GM11168 (cell line): ENCODE data around the gene TNS3.
"Not testable (repeated sequence)": the region's sequence is repeated elsewhere in the genome, so short reads cannot be mapped to it uniquely, and the experiment has no call there.

Experiments used
- in situ Hi-C: fragments of 300-500 bp; cut with MboI; formaldehyde crosslinking; loops from one replicate; pipeline ENCODE4 v1.12.0; 2022; ENCODE audit warnings: low sequenced_read_pairs; ENCODE audit not compliant: unreplicated experiment

Gene TNS3

DNA sequence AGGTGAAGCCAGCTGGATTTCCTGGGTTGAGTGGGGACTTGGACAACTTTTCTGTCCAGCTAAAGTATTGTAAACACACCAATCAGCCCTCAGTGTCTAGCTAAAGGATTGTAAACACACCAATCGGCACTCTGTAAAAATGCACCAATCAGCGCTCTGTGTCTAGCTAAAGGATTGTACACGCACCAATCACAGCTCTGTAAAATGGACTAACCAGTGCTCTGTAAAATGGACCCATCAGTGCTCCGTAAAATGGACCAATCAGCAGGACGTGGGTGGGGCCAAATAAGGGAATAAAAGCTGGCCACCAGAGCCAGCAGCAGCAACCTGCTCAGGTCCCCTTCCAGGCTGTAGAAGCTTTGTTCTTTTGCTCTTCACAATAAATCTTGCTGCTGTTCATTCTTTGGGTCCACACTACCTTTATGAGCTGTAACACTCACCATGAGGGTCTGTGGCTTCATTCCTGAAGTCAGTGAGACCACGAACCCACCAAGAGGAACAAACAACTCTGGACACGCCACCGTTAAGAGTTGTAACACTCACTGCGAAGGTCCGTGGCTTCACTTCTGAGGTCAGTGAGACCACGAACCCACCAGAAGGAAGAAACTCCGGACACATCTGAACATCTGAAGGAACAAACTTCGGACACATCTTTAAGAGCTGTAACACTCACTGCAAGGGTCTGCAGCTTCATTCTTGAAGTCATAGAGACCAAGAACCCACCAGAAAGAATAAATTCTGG lies 21.8 kb upstream of the TNS3 start:
- in situ Hi-C loops, result not testable (repeated sequence)

DNA sequence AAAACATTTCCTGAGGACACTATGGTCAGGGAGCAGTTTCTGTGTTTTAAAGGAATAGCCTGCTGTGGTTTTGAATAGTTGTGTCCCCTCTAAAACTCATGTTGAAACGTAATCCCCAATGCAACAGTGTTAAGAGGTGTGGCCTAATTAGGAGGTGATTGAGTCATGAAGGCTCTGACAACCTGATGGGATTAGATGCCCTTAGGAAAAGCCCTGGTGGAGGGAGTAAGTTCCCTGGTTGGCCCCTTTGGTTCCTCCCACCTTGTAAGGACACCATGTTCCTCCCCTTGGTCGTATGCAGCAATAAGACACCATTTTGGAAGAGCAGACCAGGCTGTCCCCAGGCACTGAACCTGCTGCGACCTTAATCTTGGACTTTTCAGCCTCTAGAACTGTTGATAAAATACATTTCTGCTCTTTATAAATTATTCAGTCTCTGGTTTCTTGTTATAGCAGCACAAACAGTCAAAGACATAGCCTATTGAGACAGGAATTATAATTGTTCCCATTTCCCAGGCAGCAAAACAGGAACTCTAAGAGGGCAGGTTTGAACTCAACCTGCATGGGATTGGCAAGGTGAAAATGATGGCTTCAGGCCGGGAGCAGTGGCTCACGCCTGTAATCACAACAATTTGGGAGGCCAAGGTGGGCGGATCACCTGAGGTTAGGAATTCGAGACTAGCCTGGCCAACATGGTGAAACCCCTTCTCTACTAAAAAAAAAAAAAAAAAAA lies 20.5 kb upstream of the TNS3 start:
- in situ Hi-C loops, result no loop called here

DNA sequence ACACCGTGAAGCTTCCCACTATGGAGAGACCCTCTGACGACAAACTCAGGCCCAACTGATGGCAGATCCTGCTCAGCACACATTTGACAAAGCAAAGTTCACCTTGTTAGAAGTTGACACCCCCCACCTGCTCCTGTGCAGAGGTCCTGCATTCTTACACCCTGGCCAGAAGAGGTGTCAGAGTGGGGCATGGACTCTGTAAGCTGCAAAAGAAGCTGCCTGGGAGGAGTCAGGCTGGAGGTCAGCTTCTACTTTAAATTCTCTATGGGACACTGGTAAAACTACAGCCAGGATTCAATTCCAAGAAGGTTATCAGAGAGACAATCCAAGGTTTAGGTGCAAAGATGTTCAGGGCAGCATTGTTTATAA lies 20.0 kb upstream of the TNS3 start:
- in situ Hi-C loops, result no loop called here

DNA sequence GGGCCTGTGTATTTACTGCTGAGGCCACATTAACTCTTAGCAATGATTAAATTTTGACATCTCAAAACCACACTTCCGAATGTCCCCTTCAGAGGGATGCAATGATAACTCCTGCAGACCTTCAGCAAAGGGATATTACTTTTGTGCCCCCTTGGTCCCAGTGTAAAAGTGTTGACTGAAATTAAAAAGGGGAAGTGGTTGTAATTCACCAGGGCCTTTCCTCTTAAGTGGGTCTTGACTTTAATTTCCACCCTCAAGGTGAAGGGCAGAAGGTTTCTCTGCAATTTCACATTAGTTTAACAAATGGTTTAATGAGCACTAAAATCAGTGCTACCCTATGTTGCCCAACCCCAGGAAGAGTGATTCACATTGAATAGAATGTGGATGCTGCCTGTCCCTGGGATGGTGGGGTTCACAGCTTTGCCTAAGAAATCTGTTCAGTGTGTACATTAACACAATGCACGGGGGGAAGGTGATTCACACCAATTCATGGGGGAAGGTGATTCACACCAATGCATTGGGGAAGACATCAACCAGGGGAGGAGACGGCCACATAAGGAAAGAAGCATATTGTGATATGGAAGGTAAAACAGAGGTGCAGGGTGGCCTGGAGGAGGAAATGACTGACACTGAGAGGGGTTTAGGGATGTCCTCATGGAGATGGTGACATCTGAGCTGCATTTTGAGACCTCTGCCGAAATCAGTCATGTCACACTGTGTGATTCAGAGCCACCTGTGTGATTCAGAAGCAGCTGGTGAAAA lies 19.4 kb upstream of the TNS3 start:
- in situ Hi-C loops, result no loop called here

DNA sequence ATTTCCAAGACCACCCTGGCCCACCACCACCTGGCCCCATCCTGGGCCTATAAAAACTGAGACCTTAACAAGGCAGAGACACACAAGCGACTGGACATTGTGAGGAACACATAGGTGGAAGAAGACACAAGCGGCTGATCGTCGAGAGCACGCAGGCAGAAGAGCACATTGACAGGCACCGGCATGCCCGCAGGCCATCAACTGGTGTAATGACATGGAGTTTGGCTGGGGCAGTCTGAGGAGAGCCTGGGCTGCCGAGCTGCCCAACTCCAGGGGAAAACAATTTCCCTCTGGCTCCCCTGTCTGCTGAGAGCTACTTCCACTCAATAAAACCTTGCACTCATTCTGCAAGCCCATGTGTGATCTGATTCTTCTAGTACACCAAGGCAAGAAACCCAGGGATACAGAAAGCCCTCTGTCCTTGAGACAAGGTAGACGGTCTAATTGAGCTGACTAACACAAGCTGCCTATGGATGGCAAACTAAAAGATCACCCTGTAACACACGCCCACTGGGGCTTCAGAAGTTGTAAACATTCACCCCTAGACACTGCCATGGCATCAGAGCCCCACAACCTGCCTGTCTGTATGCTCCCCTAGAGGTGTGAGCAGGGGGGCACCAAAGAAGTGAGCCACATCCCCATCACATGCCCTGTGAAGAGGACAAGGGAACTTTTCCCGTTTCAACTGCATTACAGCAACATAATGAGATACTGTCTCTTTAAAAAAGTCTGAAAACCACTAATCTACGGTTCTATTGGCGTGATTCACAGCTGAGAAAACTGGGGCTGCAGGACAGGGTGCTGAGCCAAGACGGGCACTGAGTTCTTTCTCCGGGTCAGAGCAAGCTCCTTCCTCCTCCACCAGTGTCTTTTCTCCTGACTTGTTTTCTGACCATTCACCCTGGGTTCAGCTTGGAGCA lies 18.5 kb upstream of the TNS3 start:
- in situ Hi-C loops, result no loop called here

DNA sequence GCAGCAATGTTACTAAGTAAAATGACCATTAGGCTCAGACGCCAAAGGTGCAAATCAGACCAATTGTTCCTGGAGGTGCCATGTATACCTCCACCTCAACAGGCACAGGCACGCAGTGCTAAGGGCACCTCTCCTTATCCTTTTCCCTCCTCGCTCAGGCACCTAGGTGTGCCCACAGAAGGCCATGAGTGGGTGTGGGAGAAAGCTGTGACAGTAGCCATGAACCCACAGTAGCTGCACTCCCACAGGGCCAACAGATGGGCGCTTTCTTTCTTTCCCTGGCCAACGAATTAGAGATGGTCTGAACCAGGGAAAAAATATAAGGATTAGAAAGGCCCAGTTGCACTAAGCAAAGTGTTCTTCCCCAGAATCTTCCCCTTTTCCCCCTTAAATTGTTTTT lies 15.5 kb upstream of the TNS3 start:
- in situ Hi-C loops, result no loop called here

DNA sequence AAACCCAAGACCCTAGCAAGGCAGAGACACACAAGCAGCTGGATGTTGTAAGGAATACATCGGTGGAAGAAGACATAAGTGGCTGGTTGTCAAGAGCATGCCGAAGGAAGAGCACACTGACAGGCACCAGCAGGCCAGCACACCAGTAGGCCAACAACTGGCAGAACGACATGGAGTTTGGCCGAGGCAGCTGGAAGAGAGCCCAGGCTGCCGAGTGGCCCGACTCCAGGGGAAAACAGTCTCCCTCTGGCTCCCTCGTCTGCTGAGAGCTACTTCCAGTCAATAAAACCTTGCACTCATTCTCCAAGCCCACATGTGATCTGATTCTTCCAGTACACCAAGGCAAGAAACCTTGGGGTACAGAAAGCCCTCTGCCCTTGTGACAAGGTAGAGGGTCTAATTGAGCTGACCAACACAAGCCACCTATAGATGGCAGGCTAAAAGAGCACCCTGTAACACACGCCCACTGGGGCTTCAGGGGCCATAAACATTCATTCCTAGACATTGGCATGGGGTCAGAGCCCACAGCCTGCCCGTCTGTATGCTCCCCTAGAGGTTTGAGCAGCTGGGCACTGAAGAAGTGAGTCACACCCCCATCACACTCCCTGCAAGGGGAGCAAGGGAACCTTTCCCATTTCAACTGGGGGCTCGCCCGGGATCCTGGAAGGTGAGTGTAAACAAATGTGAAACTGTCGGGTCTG lies 14.7 kb upstream of the TNS3 start:
- in situ Hi-C loops, result no loop called here

DNA sequence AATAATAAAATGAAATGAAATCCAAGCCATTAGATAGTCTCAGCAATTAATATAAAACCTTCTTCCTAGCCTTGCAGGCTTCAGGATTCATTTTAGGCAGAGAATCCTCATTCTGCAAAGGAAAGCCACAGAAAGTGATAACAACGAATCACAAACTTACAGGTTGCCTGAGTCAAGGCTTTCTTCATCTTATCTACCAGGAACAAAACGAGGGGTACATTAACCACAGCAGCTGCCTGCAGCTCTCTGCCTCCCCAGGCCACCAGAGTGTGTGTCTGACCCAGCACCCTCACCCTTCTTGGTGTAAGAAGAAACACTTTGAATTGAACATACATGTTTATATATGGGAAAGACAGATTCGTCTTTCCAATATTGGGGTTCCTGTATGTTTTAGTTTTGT lies 12.5 kb upstream of the TNS3 start:
- in situ Hi-C loops, result no loop called here

DNA sequence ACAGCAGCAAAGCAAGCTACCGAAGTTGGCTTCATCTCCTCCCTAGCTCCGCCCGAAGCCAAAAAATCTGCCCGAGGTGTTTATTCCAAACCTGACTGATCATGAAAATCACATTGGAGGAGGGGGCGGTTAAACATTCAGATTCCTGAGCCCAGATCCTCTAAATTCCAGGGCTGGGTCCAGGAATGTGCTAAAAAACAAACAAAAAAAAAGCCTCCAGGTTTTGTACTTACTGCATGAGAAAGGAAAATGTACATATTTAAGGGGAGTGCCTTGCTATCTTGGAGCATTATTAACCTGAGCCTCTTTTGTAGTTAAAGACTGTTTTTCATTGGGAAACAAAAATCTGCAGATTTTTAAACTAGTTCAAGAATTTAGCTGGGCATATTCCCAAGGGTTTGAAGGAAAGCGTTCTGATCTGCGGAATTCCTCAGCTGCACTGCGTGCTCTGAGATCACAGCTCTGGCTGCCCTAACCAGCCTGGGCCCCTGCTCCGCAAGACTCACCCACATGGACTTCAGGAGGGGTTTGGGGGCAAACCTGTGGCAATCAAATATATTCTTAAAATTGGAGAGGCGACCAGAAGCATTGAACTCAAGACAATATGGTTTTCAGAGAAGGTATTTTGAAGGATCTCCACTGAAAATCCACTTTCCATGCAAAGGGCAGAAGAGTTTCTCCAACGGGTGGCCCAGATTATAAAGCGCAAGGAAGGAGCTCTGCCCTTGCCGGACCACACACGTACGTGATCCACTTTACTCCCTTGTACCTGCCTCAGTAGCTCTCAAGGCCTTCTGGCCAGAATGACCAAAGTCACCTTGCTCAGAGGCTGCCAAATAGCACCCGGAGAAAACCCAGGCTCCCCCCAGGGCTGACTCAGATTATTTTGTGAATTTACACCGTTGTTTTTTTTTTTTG lies 10.0 kb upstream of the TNS3 start:
- in situ Hi-C loops, result no loop called here

DNA sequence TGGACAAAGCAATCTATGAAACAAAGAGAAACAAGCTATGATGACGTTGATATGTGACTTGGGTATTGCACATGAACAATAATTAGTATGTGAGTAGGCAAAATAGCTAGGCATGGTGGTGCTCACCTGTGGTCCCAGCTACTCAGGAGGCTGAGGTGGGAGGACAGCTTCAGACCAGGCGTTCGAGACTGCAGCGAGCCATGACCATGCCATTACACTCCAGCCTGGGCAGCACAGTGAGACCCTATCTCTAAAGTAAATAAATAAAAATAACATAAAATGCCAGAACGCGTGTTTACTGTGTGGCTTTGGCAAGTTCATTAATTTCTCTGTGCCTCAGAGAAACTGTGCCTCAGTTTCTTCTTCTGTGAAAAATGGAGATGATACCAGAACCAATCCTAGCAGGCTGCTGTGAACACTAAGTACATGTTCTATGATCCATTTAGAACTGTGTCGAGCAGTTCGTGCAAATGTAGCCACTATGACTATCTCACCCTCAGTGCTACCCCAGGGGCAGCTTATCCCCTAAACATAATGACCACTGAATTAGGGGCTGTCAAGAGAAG lies 9.3 kb upstream of the TNS3 start:
- in situ Hi-C loops, result no loop called here

DNA sequence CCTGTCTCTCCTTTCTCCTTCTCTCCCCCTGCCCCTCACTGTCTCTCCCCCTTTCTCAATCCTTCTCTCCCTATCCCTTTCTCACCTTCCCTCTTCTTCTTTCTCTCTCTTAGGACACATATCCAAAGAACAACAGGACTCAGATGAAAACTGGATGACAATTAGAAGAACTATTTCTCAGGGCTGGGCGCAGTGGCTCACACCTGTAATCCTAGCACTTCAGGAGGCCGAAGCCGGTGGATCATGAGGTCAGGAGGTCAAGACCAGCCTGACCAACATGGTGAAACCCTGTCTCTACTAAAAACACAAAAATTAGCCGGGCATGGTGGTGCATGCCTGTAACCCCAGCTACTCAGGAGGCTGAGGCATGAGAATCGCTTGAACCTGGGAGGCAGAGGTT lies 8.3 kb upstream of the TNS3 start:
- in situ Hi-C loops, result not testable (repeated sequence)

DNA sequence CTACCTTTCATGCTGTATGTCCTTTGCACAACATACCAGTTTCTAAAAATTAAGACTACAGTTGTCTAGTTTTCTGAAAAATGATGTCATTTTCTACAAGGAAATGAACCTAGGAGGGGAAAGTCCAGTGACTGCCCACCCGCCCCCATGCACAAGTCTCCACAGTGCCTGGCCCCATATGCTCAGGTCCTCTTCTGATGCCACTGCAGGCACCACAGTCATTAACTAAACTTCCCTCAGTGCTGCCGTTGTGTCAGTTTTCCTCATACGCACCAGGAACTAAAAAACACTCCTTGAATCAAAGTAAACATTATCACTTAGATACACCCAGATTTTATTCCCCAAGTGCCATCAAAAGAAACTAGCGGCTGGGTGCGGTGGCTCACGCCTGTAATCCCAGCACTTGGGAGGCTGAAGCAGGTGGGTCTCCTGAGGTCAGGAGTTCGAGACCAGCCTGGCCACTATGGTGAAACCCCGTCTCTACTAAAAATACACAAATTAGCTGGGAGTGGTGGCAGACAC lies 6.9 kb upstream of the TNS3 start:
- in situ Hi-C loops, result no loop called here

DNA sequence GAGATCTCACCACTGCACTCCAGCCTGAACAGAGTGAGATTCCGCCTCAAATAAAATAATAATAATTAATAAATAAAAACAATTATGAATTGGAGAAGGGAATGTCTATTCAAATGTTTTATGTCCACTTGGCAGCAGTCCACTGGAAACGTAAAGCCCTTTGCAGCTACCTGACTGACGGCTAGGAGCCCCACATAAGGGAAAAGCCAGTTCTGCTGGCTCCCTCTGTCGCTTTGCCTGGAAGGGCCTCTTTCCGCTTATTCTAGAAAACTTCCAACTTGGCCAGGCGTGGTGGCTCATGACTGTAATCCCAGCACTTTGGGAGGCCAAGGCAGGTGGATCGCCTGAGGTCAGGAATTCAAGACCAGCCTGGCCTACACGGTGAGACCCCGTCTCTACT lies 6.1 kb upstream of the TNS3 start:
- in situ Hi-C loops, result no loop called here

DNA sequence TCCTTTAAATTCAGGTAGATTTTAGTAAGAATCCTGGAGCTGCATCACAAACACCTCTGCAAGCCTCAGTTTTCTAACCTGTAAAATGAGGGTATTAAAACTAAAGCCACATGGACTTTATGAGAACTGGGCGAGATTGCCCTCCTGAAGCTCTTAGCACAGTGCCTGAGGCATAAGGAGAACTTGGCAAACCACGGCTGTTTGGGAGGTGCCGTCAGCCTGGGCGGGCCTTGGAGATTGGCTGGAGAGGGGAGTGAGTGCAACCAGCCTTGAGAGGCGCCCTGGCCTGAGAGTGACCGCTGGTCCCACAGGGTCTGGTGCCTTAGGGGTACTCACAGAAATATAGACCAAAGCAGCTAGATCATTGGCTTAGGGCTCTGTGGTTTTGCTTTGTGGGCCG lies 5.4 kb upstream of the TNS3 start:
- in situ Hi-C loops, result no loop called here

DNA sequence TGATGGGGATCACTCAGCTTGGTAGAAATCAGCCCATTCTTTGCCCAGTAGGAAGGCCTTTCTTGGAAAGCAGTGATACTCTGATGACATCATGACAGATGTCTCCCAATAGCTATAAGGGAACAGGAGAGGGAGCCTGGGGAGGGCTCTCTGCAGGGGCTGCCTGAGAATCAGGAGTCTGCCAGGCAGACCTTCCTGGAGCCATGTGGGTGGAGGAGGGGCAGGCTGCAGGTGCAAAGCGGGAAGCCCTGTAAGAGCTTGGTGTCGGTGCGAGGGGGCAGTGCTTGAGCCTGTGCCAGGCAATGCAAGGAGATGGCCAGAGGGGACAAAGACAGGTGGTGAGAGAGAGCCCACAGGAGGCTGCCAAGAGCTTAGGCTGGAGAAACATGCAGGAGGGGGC lies 5.0 kb upstream of the TNS3 start:
- in situ Hi-C loops, result no loop called here

DNA sequence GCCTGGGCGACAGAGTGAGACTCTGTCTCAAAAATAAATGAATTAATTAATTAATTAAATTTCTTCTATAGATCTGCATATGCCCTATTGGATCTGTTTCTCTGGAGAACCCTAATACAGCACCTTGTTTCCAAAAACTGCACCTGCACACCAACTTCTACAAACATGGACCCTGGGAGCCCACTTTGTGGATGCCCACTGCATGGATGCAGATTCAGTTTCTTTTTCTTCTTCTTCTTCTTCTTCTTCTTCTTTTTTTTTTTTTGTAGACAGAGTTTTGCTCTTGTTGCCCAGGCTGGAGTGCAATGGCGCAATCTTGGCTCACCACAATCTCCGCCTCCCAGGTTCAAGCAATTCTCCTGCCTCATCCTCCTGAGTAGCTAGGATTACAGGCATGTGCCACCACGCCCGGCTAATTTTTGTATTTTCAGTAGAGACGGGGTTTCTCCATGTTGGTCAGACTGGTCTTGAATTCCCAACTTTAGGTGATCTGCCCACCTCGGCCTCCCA lies 4.3 kb upstream of the TNS3 start:
- in situ Hi-C loops, result not testable (repeated sequence)

DNA sequence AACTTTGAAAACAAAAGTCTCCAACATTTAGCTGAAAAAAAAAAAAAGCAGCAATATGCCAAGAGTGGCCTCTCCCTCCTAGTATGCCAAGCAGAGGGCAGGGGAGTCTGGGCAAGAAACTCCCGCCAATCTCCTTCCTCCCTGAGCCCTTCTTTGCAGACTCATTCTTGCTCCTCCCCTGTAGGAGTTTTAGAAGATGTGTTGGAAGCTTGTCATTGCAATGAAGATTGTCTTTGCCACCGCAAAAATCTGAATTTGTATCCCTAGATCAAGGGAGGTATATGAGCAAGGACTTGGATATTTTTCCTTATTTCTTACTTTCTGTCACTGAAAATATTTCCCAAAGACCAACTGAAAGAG lies 2.6 kb upstream of the TNS3 start:
- in situ Hi-C loops, result no loop called here
